ENCODE measurements around the gene MAPK9.

GRCh38 chr5:180311216-180311615 is 19.3 kb upstream of the MAPK9 start:
- TF ChIP-seq POLR2A (IDR thresholded peaks at IDR 0.05; ENCODE audit: low read length) (no peak), GATA1 (IDR thresholded peaks at IDR 0.05; ENCODE audit: low read depth, low read length) (no peak)

Measured in erythroblast (primary cell).